K562 (cell line): Measurements from ENCODE around the gene CBX2. TPM values are rescaled to one million over a fixed set of nuclear protein-coding genes. Genes with fewer than 3 reads are reported as not detected.
A peak's percentile ranks its signal among the peaks of the same experiment; 100 is the strongest.

Source experiments
- ATAC-seq: fragments of 200-7000 bp; cut with Tn5 transposase; 3 replicates; pipeline ENCODE4 v1.9.1; 2020; ENCODE audit warnings: moderate library complexity
- BruUV-seq: library from RNA; stranded (reverse); fragments of 400-500 nt; replicated peaks from 2 replicates; lab custom pipeline; 2021; lab: Mats Ljungman, UMichigan
- CTCF ChIA-PET: fragments of 300-600 bp; formaldehyde crosslinking; extraction: SDS; loops from one replicate; lab custom pipeline; 2021; ENCODE audit warnings: low intra/inter-chr PET ratio; lab: Yijun Ruan, JAX
- POLR2A ChIA-PET: fragments of 300-600, 350-650 bp; sonication (Branson Sonifier 250); formaldehyde crosslinking; extraction: SDS; loops from one replicate; lab custom pipeline; 2021; ENCODE audit warnings: antibody characterized with exemption, inconsistent platforms; lab: Yijun Ruan, JAX
- DNase-seq, 4 experiments: peaks; one replicate each; pipeline versions ENCODE4 v3.0.0 to v3.0.0-alpha.2; 2011 to 2018; ENCODE audit warnings: low spot score in 3 of 4, mixed read lengths in 3 of 4; ENCODE audit errors: extremely low read depth in 1 of 4
- FAIRE-seq: peaks from 2 replicates; lab custom pipeline; 2011; peaks lifted over from hg19 to GRCh38; lab: Jason Lieb, UNC
- H2AFZ ChIP-seq: 2 replicates; pipeline ENCODE4 v1.6.0; 2011; ENCODE audit warnings: low read depth, low read length, control low read depth, inconsistent platforms
- H3K27ac ChIP-seq: fragments of 200-600 bp; 3 replicates; pipeline ENCODE4 v1.8.0; 2011; ENCODE audit warnings: low read depth, mild to moderate bottlenecking, control low read depth, inconsistent platforms, low read length, moderate library complexity, mixed read lengths; ENCODE audit errors: extremely low read depth
- H3K27me3 ChIP-seq, 2 experiments: fragments of 300-600 bp in 1 of 2; 2 replicates in 1 of 2; 3 replicates in 1 of 2; pipeline versions ENCODE4 v1.6.0 to v1.8.0; 2011; ENCODE audit warnings: inconsistent platforms in 2 of 2, low read length in 2 of 2, mild to moderate bottlenecking in 1 of 2, mixed read lengths in 1 of 2, moderate library complexity in 1 of 2; ENCODE audit not compliant: control insufficient read depth in 2 of 2, insufficient read depth in 2 of 2
- H3K36me3 ChIP-seq: fragments of 300-600 bp; 3 replicates; pipeline ENCODE4 v1.8.0; 2011; ENCODE audit warnings: mild to moderate bottlenecking, low read length, inconsistent platforms; ENCODE audit not compliant: control insufficient read depth, insufficient read depth
- H3K4me1 ChIP-seq, 2 experiments: fragments of 200-600 bp in 1 of 2; replicated peaks in 1 of 2; 2 replicates in 1 of 2; 3 replicates in 1 of 2; pipeline versions ENCODE4 v1.5.1 to v1.8.0; 2011; ENCODE audit warnings: inconsistent platforms in 2 of 2, low read length in 2 of 2, mild to moderate bottlenecking in 1 of 2, mixed read lengths in 1 of 2, moderate library complexity in 1 of 2; ENCODE audit not compliant: control insufficient read depth in 2 of 2, insufficient read depth in 2 of 2
- H3K4me2 ChIP-seq: 2 replicates; pipeline ENCODE4 v1.6.1; 2011; ENCODE audit warnings: low read length, control low read depth, inconsistent platforms, mixed read lengths; ENCODE audit not compliant: insufficient read depth
- H3K4me3 ChIP-seq: fragments of 200-600 bp; sonication (generic), shearing (Covaris generic); 2 replicates; pipeline ENCODE4 v1.5.1; 2016; ENCODE audit warnings: control low read depth, inconsistent platforms
- H3K79me2 ChIP-seq: fragments of 200-600 bp; 3 replicates; pipeline ENCODE4 v1.8.0; 2011; ENCODE audit warnings: low read length, inconsistent platforms; ENCODE audit not compliant: control insufficient read depth, insufficient read depth
- H3K9ac ChIP-seq, 2 experiments: 2 replicates each; pipeline versions ENCODE4 v1.6.0 to v1.6.1; 2011; ENCODE audit warnings: low read depth in 2 of 2, low read length in 2 of 2, control low read depth in 1 of 2, inconsistent platforms in 1 of 2, mild to moderate bottlenecking in 1 of 2, mixed read lengths in 1 of 2; ENCODE audit not compliant: insufficient read depth in 1 of 2
- H3K9me1 ChIP-seq: one replicate; pipeline ENCODE4 v1.6.0; 2011; ENCODE audit warnings: inconsistent platforms, mild to moderate bottlenecking, low read length, moderate library complexity; ENCODE audit not compliant: control insufficient read depth, insufficient read depth
- H3K9me3 ChIP-seq: replicated peaks from 2 replicates; pipeline ENCODE4 v1.5.1; 2011; ENCODE audit warnings: low read depth, low read length, inconsistent platforms; ENCODE audit not compliant: control insufficient read depth, insufficient read depth
- H4K20me1 ChIP-seq: replicated peaks from 2 replicates; pipeline ENCODE4 v1.6.1; 2011; ENCODE audit warnings: low read length, inconsistent platforms, mixed read lengths; ENCODE audit not compliant: control insufficient read depth, insufficient read depth
- CREM ChIP-seq: IDR thresholded peaks from 2 replicates; pipeline ENCODE4 v1.6.1; 2014; ENCODE audit warnings: antibody characterized with exemption, low read depth
- HIVEP1 ChIP-seq: fragments of 250-450 bp; sonication (Bioruptor Pico); IDR thresholded peaks from 2 replicates; pipeline ENCODE4 v1.4.0; 2020; ENCODE audit warnings: mild to moderate bottlenecking
- NEUROD1 ChIP-seq: fragments of 150-350 bp; IDR thresholded peaks from 2 replicates; pipeline ENCODE4 v1.6.1; 2014; ENCODE audit warnings: borderline replicate concordance, low read length, low read depth; ENCODE audit not compliant: partially characterized antibody
- POLR2AphosphoS5 ChIP-seq: IDR thresholded peaks from 2 replicates; pipeline ENCODE4 v1.6.1; 2011; ENCODE audit warnings: mild to moderate bottlenecking, low read depth, low read length, moderate library complexity; ENCODE audit not compliant: control insufficient read depth, insufficient read depth
- POLR2G ChIP-seq: fragments of 200-400 bp; formaldehyde crosslinking; IDR thresholded peaks from 2 replicates; pipeline ENCODE4 v1.6.1; 2017; ENCODE audit warnings: low read depth, mild to moderate bottlenecking, antibody characterized with exemption, low read length, moderate library complexity
- POU5F1 ChIP-seq: fragments of 150-350 bp; IDR thresholded peaks from 2 replicates; pipeline ENCODE4 v1.6.1; 2014; ENCODE audit warnings: borderline replicate concordance, low read length, low read depth, mild to moderate bottlenecking; ENCODE audit not compliant: partially characterized antibody
- RBM34 ChIP-seq: fragments of 200-400 bp; formaldehyde crosslinking; IDR thresholded peaks from 2 replicates; pipeline ENCODE4 v1.6.1; 2018; ENCODE audit warnings: low read length, borderline replicate concordance; ENCODE audit not compliant: insufficient read depth
- THAP7 ChIP-seq: fragments of 250-450 bp; sonication (Bioruptor Pico); IDR thresholded peaks from 2 replicates; pipeline ENCODE4 v1.5.0; 2021
- ZNF217 ChIP-seq: sonication (generic); formaldehyde crosslinking; IDR thresholded peaks from 2 replicates; pipeline ENCODE4 v1.8.0; 2022; ENCODE audit warnings: mild to moderate bottlenecking, missing genetic modification reagents
- WGBS: fragments of 100-300 bp; shearing (Covaris generic); methylation state at CpG from one replicate; pipeline ENCODE4 v1.1.6; 2016; ENCODE audit warnings: low coverage, mixed read lengths; ENCODE audit not compliant: insufficient coverage; ENCODE audit errors: missing lambda C conversion rate; 5-methylcytosine and 5-hydroxymethylcytosine counted together
- in situ Hi-C: fragments of 300-500 bp; cut with MboI; formaldehyde crosslinking; loops from 4 replicates; pipeline ENCODE4 v1.15.0; 2018; ENCODE audit warnings: inconsistent platforms, mixed read lengths
- intact Hi-C: fragments of 100-400 bp; cut with micrococcal nuclease; formaldehyde crosslinking; loops from 2 replicates; pipeline ENCODE4 v1.14.2; 2022
- polyA plus RNA-seq, 8 experiments: library from polyadenylated mRNA; depleted of rRNA in 4 of 8; stranded (reverse) in 5 of 8; unstranded in 3 of 8; fragments of >200 nt; fragmentation: Nextera tagmentation in 2 of 8; fragmentation: Illumina TruSeq in 1 of 8; extraction: Ambion mirVana in 2 of 8; extraction: Trizol in 1 of 8; gene quantifications; 2 replicates each; pipeline versions ENCODE4 v1.2.1 to v1.2.3, GENCODE V29; 2011 to 2014; ENCODE audit warnings: inconsistent platforms in 1 of 8, missing spikeins in 1 of 8
- total RNA-seq, 7 experiments: library from RNA; depleted of rRNA in 6 of 7; stranded (reverse); fragments of >200 nt in 6 of 7; fragmentation: Illumina TruSeq in 2 of 7; extraction: Trizol in 2 of 7; gene quantifications; 2 replicates each; pipeline versions ENCODE4 v1.2.1 to v1.2.3, GENCODE V29; 2011 to 2021; ENCODE audit warnings: low replicate concordance in 1 of 7
- TF ChIP-seq, protein P1 (sequence below): fragments of 250-450 bp; sonication (Bioruptor Pico); IDR thresholded peaks from 2 replicates; pipeline ENCODE4 v1.8.0; 2021; ENCODE audit warnings: mild to moderate bottlenecking, moderate library complexity
- TF ChIP-seq, protein P2 (sequence below), 2 experiments: fragments of 450-650 bp; IDR thresholded peaks; 2 replicates each; pipeline ENCODE4 v1.6.1; 2016; ENCODE audit warnings: mild to moderate bottlenecking in 2 of 2, borderline replicate concordance in 1 of 2, low read depth in 1 of 2, moderate library complexity in 1 of 2

Gene CBX2
- total and polyA plus RNA-seq, 9 of the 15 experiments (the other 6 are each of a cell fraction or from before 2014, with no cell fraction given), result 0.66 to 26.9 (median 13.9) TPM

GRCh38 chr17:79779084-79779529 is 1.2 kb downstream of the CBX2 start:
- BruUV-seq, result no TSS peak
- H3K4me2 ChIP-seq, result peak overlapping the region; percentile 67
- H3K27ac ChIP-seq, result no peak overlapping the region; the same call in 2 of the 3 replicates
- peaks cover 45% of the 10 kb centered on the region for H3K36me3 ChIP-seq
- no peaks in the 10 kb centered on the region for H4K20me1 ChIP-seq
- peaks cover 19% of the 10 kb centered on the region for H3K79me2 ChIP-seq
- no peaks in the 10 kb centered on the region for H3K9me3 ChIP-seq
- peaks cover 23 to 43% of the 10 kb centered on the region in 2 experiments for H3K4me1 ChIP-seq
- CTCF ChIA-PET, result interaction anchor here (0.6 kb wide), 1 partner anchor 32 kb away, joined by 3 read pairs; no protein-coding TSS in a partner anchor
- in situ Hi-C loops, result no loop called here
- intact Hi-C loops, result loop anchor here (5.0 kb wide), 1 partner anchor 37 kb away; no protein-coding TSS in a partner anchor
- H2AFZ ChIP-seq, result peak overlapping the region; percentile 53
- DNase-seq, result peak; percentile 32 to 70 (median 44)
- H3K9ac ChIP-seq, result peak overlapping the region; percentile 51 to 93
- no peaks in the 10 kb centered on the region for H3K9me1 ChIP-seq
- H3K4me3 ChIP-seq, result peak overlapping the region; percentile 77
- peak; percentile 51 for FAIRE-seq
- ATAC-seq, result peak; percentile 61
- POLR2A ChIA-PET, result interaction anchor here (0.6 to 1.9 kb wide), 7 partner anchors 8 to 67 kb away, joined by 3 to 9 read pairs (median 5); partner anchors contain the start of gene CBX8
- H3K27me3 ChIP-seq, result no peaks in the 10 kb centered on the region
- WGBS, result 22% methylated on average over 12 of the region's 17 CpGs
- TF ChIP-seq CREM (peak; percentile 15; the same call in 1 of the 2 replicates), POU5F1 (no peak), POLR2AphosphoS5 (no peak), RBM34 (no peak), ZNF217 (CRISPR knock-in tag) (no peak), POLR2G (0 out of 2 replicates have a peak, but pooled peaks have one; percentile 13), NEUROD1 (peak; percentile 5), HIVEP1 (CRISPR knock-in tag) (no peak), THAP7 (CRISPR knock-in tag) (no peak)
- TF ChIP-seq, protein P1, sequence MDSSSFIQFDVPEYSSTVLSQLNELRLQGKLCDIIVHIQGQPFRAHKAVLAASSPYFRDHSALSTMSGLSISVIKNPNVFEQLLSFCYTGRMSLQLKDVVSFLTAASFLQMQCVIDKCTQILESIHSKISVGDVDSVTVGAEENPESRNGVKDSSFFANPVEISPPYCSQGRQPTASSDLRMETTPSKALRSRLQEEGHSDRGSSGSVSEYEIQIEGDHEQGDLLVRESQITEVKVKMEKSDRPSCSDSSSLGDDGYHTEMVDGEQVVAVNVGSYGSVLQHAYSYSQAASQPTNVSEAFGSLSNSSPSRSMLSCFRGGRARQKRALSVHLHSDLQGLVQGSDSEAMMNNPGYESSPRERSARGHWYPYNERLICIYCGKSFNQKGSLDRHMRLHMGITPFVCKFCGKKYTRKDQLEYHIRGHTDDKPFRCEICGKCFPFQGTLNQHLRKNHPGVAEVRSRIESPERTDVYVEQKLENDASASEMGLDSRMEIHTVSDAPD, result no peak
- TF ChIP-seq, protein P2, sequence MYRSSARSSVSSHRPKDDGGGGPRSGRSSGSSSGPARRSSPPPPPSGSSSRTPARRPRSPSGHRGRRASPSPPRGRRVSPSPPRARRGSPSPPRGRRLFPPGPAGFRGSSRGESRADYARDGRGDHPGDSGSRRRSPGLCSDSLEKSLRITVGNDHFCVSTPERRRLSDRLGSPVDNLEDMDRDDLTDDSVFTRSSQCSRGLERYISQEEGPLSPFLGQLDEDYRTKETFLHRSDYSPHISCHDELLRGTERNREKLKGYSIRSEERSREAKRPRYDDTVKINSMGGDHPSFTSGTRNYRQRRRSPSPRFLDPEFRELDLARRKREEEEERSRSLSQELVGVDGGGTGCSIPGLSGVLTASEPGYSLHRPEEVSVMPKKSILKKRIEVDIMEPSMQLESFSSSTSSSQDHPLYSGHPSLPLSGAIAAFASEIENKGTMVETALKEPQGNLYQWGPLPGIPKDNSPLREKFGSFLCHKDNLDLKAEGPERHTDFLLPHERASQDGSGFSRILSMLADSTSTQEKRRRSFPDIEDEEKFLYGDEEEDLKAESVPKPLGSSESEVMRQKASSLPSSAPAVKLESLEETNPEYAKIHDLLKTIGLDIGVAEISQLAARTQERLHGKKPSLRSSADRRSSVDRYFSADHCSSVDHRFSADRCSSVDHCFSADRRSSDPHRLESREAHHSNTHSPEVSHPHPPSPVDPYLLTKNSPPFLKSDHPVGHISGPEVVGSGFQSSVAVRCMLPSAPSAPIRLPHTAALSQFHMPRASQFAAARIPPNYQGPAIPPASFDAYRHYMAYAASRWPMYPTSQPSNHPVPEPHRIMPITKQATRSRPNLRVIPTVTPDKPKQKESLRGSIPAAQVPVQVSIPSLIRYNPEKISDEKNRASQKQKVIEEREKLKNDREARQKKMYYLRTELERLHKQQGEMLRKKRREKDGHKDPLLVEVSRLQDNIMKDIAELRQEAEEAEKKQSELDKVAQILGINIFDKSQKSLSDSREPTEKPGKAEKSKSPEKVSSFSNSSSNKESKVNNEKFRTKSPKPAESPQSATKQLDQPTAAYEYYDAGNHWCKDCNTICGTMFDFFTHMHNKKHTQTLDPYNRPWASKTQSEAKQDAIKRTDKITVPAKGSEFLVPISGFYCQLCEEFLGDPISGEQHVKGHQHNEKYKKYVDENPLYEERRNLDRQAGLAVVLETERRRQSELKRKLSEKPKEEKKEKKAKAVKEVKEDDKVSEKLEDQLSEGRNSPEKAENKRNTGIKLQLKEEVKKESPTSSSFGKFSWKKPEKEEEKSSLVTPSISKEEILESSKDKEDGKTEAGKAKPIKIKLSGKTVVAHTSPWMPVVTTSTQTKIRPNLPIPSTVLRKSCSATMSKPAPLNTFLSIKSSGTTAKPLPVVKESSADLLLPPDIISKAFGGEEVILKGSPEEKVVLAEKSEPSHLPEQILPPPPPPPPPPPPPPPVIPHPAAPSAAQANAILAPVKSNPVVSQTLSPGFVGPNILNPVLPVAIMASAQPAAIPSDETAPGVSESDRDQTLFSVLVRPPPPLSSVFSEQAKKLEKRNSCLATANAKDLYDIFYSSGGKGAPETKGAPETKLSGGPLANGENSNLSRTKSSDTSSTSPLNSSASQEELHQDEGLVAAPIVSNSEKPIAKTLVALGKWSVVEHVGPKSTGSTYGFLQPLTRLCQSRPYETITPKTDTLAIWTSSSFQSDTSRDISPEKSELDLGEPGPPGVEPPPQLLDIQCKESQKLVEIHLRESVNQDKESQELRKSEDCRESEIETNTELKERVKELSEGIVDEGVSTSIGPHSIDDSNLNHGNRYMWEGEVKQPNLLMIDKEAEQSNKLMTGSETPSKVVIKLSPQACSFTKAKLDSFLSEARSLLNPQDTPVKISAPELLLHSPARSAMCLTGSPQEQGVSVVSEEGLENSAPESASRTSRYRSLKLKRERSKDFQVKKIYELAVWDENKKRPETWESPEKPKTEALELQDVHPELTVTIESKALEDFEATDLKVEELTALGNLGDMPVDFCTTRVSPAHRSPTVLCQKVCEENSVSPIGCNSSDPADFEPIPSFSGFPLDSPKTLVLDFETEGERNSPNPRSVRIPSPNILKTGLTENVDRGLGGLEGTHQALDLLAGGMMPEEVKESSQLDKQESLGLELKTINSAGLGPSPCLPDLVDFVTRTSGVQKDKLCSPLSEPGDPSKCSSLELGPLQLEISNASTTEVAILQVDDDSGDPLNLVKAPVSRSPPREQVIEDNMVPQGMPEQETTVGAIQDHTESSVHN (IDR thresholded peaks at IDR 0.05; ENCODE audit: borderline replicate concordance in 1 of 2, low read depth in 1 of 2), result no peak
